OCI-LY3 (cell line): ENCODE data around the gene ELP4.

Experiments
- CTCF ChIP-seq: fragments of 200-600, 300-600 bp; sonication (generic); IDR thresholded peaks from 2 replicates; pipeline ENCODE4 v1.5.1; 2014; ENCODE audit warnings: antibody characterized with exemption, low read length, low read depth
- EZH2phosphoT487 ChIP-seq: fragments of 200-600 bp; shearing (Covaris generic); IDR thresholded peaks from 2 replicates; pipeline ENCODE4 v1.6.1; 2018; ENCODE audit warnings: antibody characterized with exemption, mixed run types, low read depth

GRCh38 chr11:31657091-31657490, 147.5 kb downstream of the ELP4 start:
- TF ChIP-seq CTCF (no peak), EZH2phosphoT487 (no peak)
